GM12878 (cell line): Measurements from ENCODE around the gene PTCD1. TPM values are rescaled to one million over a fixed set of nuclear protein-coding genes. Genes with fewer than 3 reads are reported as not detected.

Source experiments
- ATAC-seq: fragments of 200-7000 bp; cut with Tn5 transposase; 3 replicates; pipeline ENCODE4 v1.9.1; 2020; ENCODE audit warnings: mild to moderate bottlenecking, moderate library complexity
- BruUV-seq: library from RNA; stranded (reverse); fragments of 400-500 nt; replicated peaks from 2 replicates; lab custom pipeline; 2021; lab: Mats Ljungman, UMichigan
- CTCF ChIA-PET: fragments of 300-600 bp; sonication (Branson Sonifier 250); formaldehyde crosslinking; extraction: SDS; loops from one replicate; lab custom pipeline; 2021; ENCODE audit warnings: inconsistent platforms; lab: Yijun Ruan, JAX
- POLR2A ChIA-PET: fragments of 350-600 bp; formaldehyde crosslinking; extraction: SDS; loops from one replicate; lab custom pipeline; 2021; ENCODE audit warnings: inconsistent platforms; lab: Charles Lee
- RAD21 ChIA-PET: fragments of 300-600 bp; sonication (Branson Sonifier 250); formaldehyde crosslinking; loops from one replicate; lab custom pipeline; 2023; ENCODE audit warnings: antibody characterized with exemption; ENCODE audit not compliant: unreplicated experiment; lab: Charles Lee
- SMC1A ChIA-PET: fragments of 300-600 bp; sonication (Branson Sonifier 250); formaldehyde crosslinking; loops from one replicate; lab custom pipeline; 2023; ENCODE audit not compliant: unreplicated experiment, uncharacterized antibody; lab: Charles Lee
- DNase-seq: peaks from one replicate; pipeline ENCODE4 v3.0.0-alpha.2; 2011; ENCODE audit warnings: low read depth, low spot score
- FAIRE-seq: peaks from 3 replicates; lab custom pipeline; 2011; peaks lifted over from hg19 to GRCh38; lab: Jason Lieb, UNC
- H2AFZ ChIP-seq: 2 replicates; pipeline ENCODE4 v1.6.0; 2011; ENCODE audit warnings: low read depth, low read length, control low read depth; ENCODE audit not compliant: control insufficient read depth
- H3K27ac ChIP-seq: 2 replicates; pipeline ENCODE4 v1.5.1; 2011; ENCODE audit warnings: control low read depth; ENCODE audit not compliant: control insufficient read depth, insufficient read depth
- H3K27me3 ChIP-seq, 2 experiments: replicated peaks in 1 of 2; 2 replicates each; pipeline versions ENCODE4 v1.6.0 to v1.6.1; 2011; ENCODE audit warnings: low read length in 1 of 2; ENCODE audit not compliant: control insufficient read depth in 2 of 2, insufficient read depth in 2 of 2
- H3K36me3 ChIP-seq, 2 experiments: 2 replicates each; pipeline ENCODE4 v1.5.1; 2011; ENCODE audit warnings: low read length in 1 of 2; ENCODE audit not compliant: control insufficient read depth in 2 of 2, insufficient read depth in 2 of 2
- H3K4me1 ChIP-seq: 2 replicates; pipeline ENCODE4 v1.6.1; 2011; ENCODE audit warnings: mild to moderate bottlenecking, low read length, moderate library complexity, mixed read lengths; ENCODE audit not compliant: control insufficient read depth, insufficient read depth
- H3K4me2 ChIP-seq: 2 replicates; pipeline ENCODE4 v1.6.0; 2011; ENCODE audit warnings: control low read depth; ENCODE audit not compliant: control insufficient read depth, insufficient read depth
- H3K4me3 ChIP-seq: fragments of 200-600 bp; sonication (generic); 2 replicates; pipeline ENCODE4 v1.5.1; 2016
- H3K79me2 ChIP-seq: 2 replicates; pipeline ENCODE4 v1.6.0; 2011; ENCODE audit warnings: low read length; ENCODE audit not compliant: control insufficient read depth, insufficient read depth
- H3K9ac ChIP-seq: 2 replicates; pipeline ENCODE4 v1.8.0; 2011; ENCODE audit warnings: low read length, control low read depth, mixed read lengths; ENCODE audit not compliant: control insufficient read depth, insufficient read depth
- H3K9me3 ChIP-seq: replicated peaks from 3 replicates; pipeline ENCODE4 v1.5.1; 2011; ENCODE audit warnings: mild to moderate bottlenecking, low read length; ENCODE audit not compliant: control insufficient read depth, insufficient read depth
- H4K20me1 ChIP-seq: 2 replicates; pipeline ENCODE4 v1.6.0; 2011; ENCODE audit not compliant: control insufficient read depth, insufficient read depth
- ASH2L ChIP-seq: fragments of 300-600, 200-600 bp; sonication (generic); IDR thresholded peaks from 2 replicates; pipeline ENCODE4 v1.6.1; 2017; ENCODE audit warnings: low read depth, mild to moderate bottlenecking, borderline replicate concordance
- BHLHE40 ChIP-seq, 2 experiments: fragments of 450-650 bp in 1 of 2; IDR thresholded peaks; 2 replicates each; pipeline ENCODE4 v1.6.1; 2011 to 2017; ENCODE audit warnings: low read depth in 2 of 2, borderline replicate concordance in 1 of 2, improper control_type of control experiment in 1 of 2, low read length in 1 of 2, mild to moderate bottlenecking in 1 of 2
- CBFB ChIP-seq: IDR thresholded peaks from 2 replicates; pipeline ENCODE4 v1.6.1; 2016; ENCODE audit warnings: antibody characterized with exemption, low read depth
- E2F8 ChIP-seq: fragments of 450-650 bp; IDR thresholded peaks from 2 replicates; pipeline ENCODE4 v1.6.1; 2018; ENCODE audit warnings: mild to moderate bottlenecking, low read depth, moderate library complexity; ENCODE audit not compliant: partially characterized antibody
- E4F1 ChIP-seq: fragments of 450-650 bp; IDR thresholded peaks from 2 replicates; pipeline ENCODE4 v1.6.1; 2018; ENCODE audit warnings: borderline replicate concordance, mild to moderate bottlenecking; ENCODE audit not compliant: partially characterized antibody
- HDGF ChIP-seq: fragments of 450-650 bp; IDR thresholded peaks from 2 replicates; pipeline ENCODE4 v1.6.1; 2016; ENCODE audit warnings: antibody characterized with exemption
- RFX5 ChIP-seq: IDR thresholded peaks from 2 replicates; pipeline ENCODE4 v1.6.1; 2011; ENCODE audit warnings: low read depth, low read length, improper control_type of control experiment
- SIX5 ChIP-seq: IDR thresholded peaks from 2 replicates; pipeline ENCODE4 v1.6.1; 2011; ENCODE audit warnings: mild to moderate bottlenecking, low read depth, low read length, moderate library complexity; ENCODE audit not compliant: severe bottlenecking
- SMC3 ChIP-seq: IDR thresholded peaks from 2 replicates; pipeline ENCODE4 v1.6.1; 2011; ENCODE audit warnings: low read length, improper control_type of control experiment, borderline replicate concordance
- WRNIP1 ChIP-seq: IDR thresholded peaks from 2 replicates; pipeline ENCODE4 v1.6.1; 2011; ENCODE audit warnings: low read depth, low read length, improper control_type of control experiment, borderline replicate concordance
- WGBS: methylation state at CpG from one replicate; pipeline ENCODE4 v1.1.6; 2016; ENCODE audit warnings: low lambda C conversion rate; ENCODE audit not compliant: insufficient replicate concordance, insufficient coverage; ENCODE audit errors: missing lambda C conversion rate; 5-methylcytosine and 5-hydroxymethylcytosine counted together
- in situ Hi-C: fragments of 300-500 bp; cut with MboI; formaldehyde crosslinking; loops from 9 replicates; pipeline ENCODE4 v1.14.3; 2018; ENCODE audit warnings: mixed read lengths
- intact Hi-C: fragments of 100-400 bp; cut with micrococcal nuclease; formaldehyde crosslinking; loops from one replicate; pipeline ENCODE4 v1.14.2; 2022; ENCODE audit not compliant: unreplicated experiment
- polyA plus RNA-seq, 11 experiments: library from polyadenylated mRNA; depleted of rRNA in 4 of 11; unstranded in 6 of 11; stranded (reverse) in 5 of 11; fragments of >200 nt; fragmentation: Nextera tagmentation in 4 of 11; fragmentation: Illumina TruSeq in 1 of 11; extraction: Ambion mirVana in 4 of 11; extraction: Trizol in 1 of 11; gene quantifications; 1 replicate in 1 of 11; 2 replicates in 10 of 11; pipeline versions ENCODE4 v1.2.1 to v1.2.3, GENCODE V29; 2011 to 2016; ENCODE audit warnings: inconsistent platforms in 2 of 11, missing spikeins in 2 of 11, low read depth in 1 of 11
- total RNA-seq, 4 experiments: library from RNA; depleted of rRNA in 3 of 4; stranded (reverse); fragments of >200 nt in 3 of 4; fragmentation: Illumina TruSeq in 1 of 4; extraction: Trizol in 1 of 4; gene quantifications; 2 replicates each; pipeline versions ENCODE4 v1.2.1 to v1.2.3, GENCODE V29; 2013 to 2021

The PTCD1 gene
- total and polyA plus RNA-seq, 10 of the 15 experiments (the other 5 are each of a cell fraction or from before 2014, with no cell fraction given), result 0.26 to 9.7 (median 5.0) TPM

- TF ChIP-seq BHLHE40 (IDR thresholded peaks at IDR 0.05; ENCODE audit: borderline replicate concordance in 1 of 2, low read depth in 2 of 2, low read length in 1 of 2), result no peak
- no peak for TF ChIP-seq CBFB
- TF ChIP-seq WRNIP1, result no peak
- no peak for TF ChIP-seq SIX5
- no peak for TF ChIP-seq ASH2L
These were observed 16.4 kb downstream of the PTCD1 start (continued) for GRCh38 chr7:99422186-99422585.

- WGBS, result 87% methylated on average over 7 of the region's 7 CpGs
- no peaks in the 10 kb centered on the region for H4K20me1 ChIP-seq
- DNase-seq, result no peak
- H3K4me3 ChIP-seq, result no peak overlapping the region
- peaks cover 10 to 35% of the 10 kb centered on the region in 2 experiments for H3K36me3 ChIP-seq
- no peak for FAIRE-seq
- SMC1A ChIA-PET, result interaction anchor here (1.5 kb wide), 1 partner anchor 15 kb away, joined by 4 read pairs; no protein-coding TSS in a partner anchor
- intact Hi-C loops (no loop called here), in situ Hi-C loops (no loop called here)
- no peak for TF ChIP-seq SMC3
- no peak for TF ChIP-seq RFX5
- TF ChIP-seq E4F1, result no peak
- TF ChIP-seq HDGF, result no peak
- no peak for TF ChIP-seq E2F8
- no TSS peak for BruUV-seq
- no peak overlapping the region for H3K27ac ChIP-seq
- no peak for ATAC-seq
- no peaks in the 10 kb centered on the region for H3K9me3 ChIP-seq
- no peak overlapping the region for H2AFZ ChIP-seq
- CTCF ChIA-PET, result no interaction called here
- H3K9ac ChIP-seq, result no peak overlapping the region
- POLR2A ChIA-PET, result interaction anchor here (0.7 kb wide), 1 partner anchor 352 kb away, joined by 4 read pairs; no protein-coding TSS in a partner anchor
- no peaks in the 10 kb centered on the region for H3K27me3 ChIP-seq
- H3K4me2 ChIP-seq, result no peak overlapping the region
- no peaks in the 10 kb centered on the region for H3K4me1 ChIP-seq
- RAD21 ChIA-PET, result no interaction called here
- H3K79me2 ChIP-seq, result no peaks in the 10 kb centered on the region
These were observed 17.6 kb downstream of the PTCD1 start for GRCh38 chr7:99420986-99421385.
